BJ (cell line): ENCODE results near the gene SCEL. TPM values are rescaled to one million over a fixed set of nuclear protein-coding genes. Genes with fewer than 3 reads are reported as not detected.

Experiments
- CTCF ChIA-PET: fragments of 350-600 bp; formaldehyde crosslinking; extraction: SDS; loops from one replicate; lab custom pipeline; 2021; ENCODE audit warnings: antibody characterized with exemption, inconsistent platforms; lab: Yijun Ruan, JAX
- POLR2A ChIA-PET: fragments of 300-600 bp; sonication (Branson Sonifier 250); formaldehyde crosslinking; extraction: SDS; loops from one replicate; lab custom pipeline; 2021; ENCODE audit warnings: antibody characterized with exemption; lab: Charles Lee
- DNase-seq: peaks from one replicate; pipeline ENCODE4 v3.0.0-alpha.2; 2011; ENCODE audit warnings: low read depth
- H3K27me3 ChIP-seq: 2 replicates; pipeline ENCODE4 v1.6.0; 2011; ENCODE audit warnings: low read length; ENCODE audit not compliant: control insufficient read depth, insufficient read depth
- H3K36me3 ChIP-seq: 2 replicates; pipeline ENCODE4 v1.5.1; 2011; ENCODE audit warnings: low read length; ENCODE audit not compliant: control insufficient read depth, insufficient read depth
- H3K4me3 ChIP-seq: 2 replicates; pipeline ENCODE4 v1.5.1; 2011; ENCODE audit warnings: low read depth, mild to moderate bottlenecking, control low read depth, low read length
- CTCF ChIP-seq: IDR thresholded peaks from 2 replicates; pipeline ENCODE4 v1.5.1; 2011; ENCODE audit warnings: low read depth, mild to moderate bottlenecking, control low read depth, inconsistent platforms, low read length, moderate library complexity; ENCODE audit not compliant: insufficient read depth
- polyA plus RNA-seq: library from polyadenylated mRNA; depleted of rRNA; stranded (reverse); fragments of >200 nt; gene quantifications from 2 replicates; pipeline ENCODE4 v1.2.3, GENCODE V29; 2011

SCEL gene
- polyA plus RNA-seq, 1 experiment = not detected

GRCh38 chr13:77533875-77534788 lies 1.4 kb upstream of the SCEL start:
- H3K36me3 ChIP-seq = no peaks in the 10 kb centered on the region
- H3K4me3 ChIP-seq = no peak overlapping the region
- CTCF ChIA-PET = no interaction called here
- POLR2A ChIA-PET = no interaction called here
- DNase-seq = no peak
- TF ChIP-seq CTCF = no peak
- H3K27me3 ChIP-seq = no peaks in the 10 kb centered on the region

GRCh38 chr13:77536358-77536757 lies 852 bp downstream of the SCEL start:
- H3K36me3 ChIP-seq = no peaks in the 10 kb centered on the region
- no peak for TF ChIP-seq CTCF
- DNase-seq = no peak
- ChIA-PET POLR2A (no interaction called here), CTCF (no interaction called here)
- H3K4me3 ChIP-seq = no peak overlapping the region
- no peaks in the 10 kb centered on the region for H3K27me3 ChIP-seq

DNA sequence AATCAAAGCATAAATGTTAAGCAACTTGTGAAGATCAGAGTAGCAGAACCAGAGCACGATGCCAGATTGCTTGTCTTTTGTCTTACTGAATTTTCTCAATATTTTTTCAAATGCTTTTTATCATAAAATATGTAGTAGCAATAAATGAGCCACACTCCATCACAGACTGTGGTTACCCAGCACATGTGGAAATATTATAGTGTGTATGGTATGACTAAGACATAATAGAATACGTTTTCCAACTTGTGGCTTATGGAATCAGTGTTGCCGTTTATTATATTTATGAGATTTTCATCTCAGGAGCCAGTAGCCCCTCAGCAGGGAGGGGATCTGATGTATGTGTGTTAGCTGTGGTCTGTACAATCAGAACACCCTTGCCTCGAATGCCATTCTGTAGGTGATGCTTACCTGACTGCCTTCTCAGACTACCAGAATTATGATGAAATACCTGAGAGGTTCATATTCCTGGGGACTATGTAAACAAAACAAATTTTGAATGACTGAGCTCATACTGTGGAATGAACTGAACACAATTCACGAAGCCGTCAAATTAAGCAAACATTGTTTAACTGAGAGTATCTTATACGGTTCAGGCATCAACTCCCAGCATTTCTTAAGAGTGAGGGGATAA lies 1.9 kb downstream of the SCEL start:
- no peak for DNase-seq
- ChIA-PET POLR2A (no interaction called here), CTCF (interaction anchor here (0.9 kb wide), 1 partner anchor 56 kb away, joined by 3 read pairs; no protein-coding TSS in a partner anchor)
- H3K4me3 ChIP-seq = no peak overlapping the region
- no peaks in the 10 kb centered on the region for H3K36me3 ChIP-seq
- no peaks in the 10 kb centered on the region for H3K27me3 ChIP-seq
- TF ChIP-seq CTCF = no peak

- CTCF ChIA-PET = no interaction called here
- no peak for DNase-seq
- TF ChIP-seq CTCF = no peak
- no peak overlapping the region for H3K4me3 ChIP-seq
- no peaks in the 10 kb centered on the region for H3K36me3 ChIP-seq
- POLR2A ChIA-PET = no interaction called here
- no peaks in the 10 kb centered on the region; the same call in 1 of the 2 replicates for H3K27me3 ChIP-seq
These were observed 8.2 kb downstream of the SCEL start for GRCh38 chr13:77543711-77544110.

- ChIA-PET POLR2A (no interaction called here), CTCF (no interaction called here)
- DNase-seq = no peak
- TF ChIP-seq CTCF = no peak
- Histone ChIP-seq H3K4me3 (no peak overlapping the region), H3K36me3 (no peaks in the 10 kb centered on the region), H3K27me3 (no peaks in the 10 kb centered on the region; the same call in 1 of the 2 replicates)
These were observed 8.8 kb downstream of the SCEL start for GRCh38 chr13:77544355-77544754.
